Metanephros (tissue), 1 donor: ENCODE results near the gene PCP4L1. TPM values are rescaled to one million over a fixed set of nuclear protein-coding genes. Genes with fewer than 3 reads are reported as not detected.

Experiments used
- total RNA-seq: library from RNA; depleted of rRNA; stranded (reverse); fragments of >200 nt; gene quantifications from one replicate; pipeline ENCODE4 v1.2.3, GENCODE V29; 2014

PCP4L1 gene
- 1.3 TPM for total RNA-seq

DNA sequence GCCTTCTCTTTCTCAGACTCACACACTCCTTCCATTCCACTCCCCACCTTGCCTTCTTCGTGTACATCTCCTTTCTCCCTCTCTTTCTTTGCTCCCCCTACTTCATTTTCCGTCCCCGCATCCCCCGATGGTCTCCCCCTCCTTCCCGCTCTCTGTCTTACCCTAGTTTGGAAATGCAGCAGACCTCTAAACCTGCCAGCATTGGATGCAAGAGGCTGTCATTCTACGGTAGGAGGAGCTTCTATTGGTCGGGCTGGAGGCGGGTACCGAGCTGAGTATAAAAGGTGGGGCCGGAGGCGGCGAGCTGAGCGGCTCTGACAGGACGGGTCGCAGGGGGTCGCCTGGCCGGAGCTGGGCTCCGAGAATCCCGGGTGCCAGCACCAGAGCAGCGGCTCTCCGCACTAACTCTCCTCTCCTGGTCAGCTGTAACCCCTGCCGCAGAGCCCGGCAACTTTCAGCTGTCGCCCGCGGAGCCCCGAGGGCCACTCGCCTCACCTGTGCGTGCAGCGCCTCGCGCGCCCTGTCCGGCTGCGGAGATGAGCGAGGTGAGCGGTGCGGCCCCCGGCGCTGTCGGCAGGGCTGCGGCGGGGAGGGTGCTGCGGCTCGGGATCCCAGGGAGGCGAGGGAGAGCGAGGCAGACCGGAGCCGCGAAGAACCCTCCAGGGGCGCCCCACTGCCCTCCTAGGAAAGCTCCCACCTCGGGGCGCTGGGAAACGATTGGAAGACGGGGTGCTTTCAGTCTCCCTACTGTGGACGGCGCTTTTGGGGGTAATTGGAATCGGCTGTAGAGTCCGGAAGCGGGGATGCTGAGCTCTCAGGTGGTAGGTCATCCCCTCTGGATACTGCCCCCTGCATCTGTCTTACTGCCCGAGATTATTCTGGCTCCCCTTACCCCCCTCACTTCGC, at the start of gene PCP4L1:
PCP4L1 (plus strand) TSS at position 307 of the 906 bp plus-strand sequence; CDS start at position 537, 230 bp downstream.

DNA sequence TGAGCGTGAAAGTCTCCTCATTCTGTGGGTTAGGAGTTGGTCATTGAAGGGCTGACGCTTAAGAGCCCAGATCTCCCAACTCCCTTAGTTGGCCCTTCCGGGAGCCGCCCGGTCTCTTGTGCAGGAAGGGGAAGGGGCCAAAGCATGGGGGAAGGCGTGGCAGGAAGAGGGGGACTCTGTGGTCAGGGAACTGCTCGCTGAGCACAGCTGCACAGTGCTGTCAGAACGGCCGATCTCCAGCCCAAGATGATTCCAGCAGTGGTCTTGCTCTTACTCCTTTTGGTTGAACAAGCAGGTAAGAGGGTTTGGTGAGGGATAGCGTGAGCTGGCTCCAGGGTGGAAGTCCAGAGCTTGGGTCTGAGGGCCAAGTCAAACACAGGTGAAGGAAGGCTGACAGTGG, 43.5 kb upstream of the PCP4L1 start, which contains the start of gene FCER1G:
FCER1G (plus strand) TSS at position 220 of the 400 bp plus-strand sequence; CDS start at position 247, 27 bp downstream.

GRCh38 chr1:161225534-161226319, 32.8 kb upstream of the PCP4L1 start, which contains the start of gene TOMM40L:
TSS of gene TOMM40L (plus strand) at chr1:161226060. CDS start at chr1:161226490, 430 bp downstream.

DNA sequence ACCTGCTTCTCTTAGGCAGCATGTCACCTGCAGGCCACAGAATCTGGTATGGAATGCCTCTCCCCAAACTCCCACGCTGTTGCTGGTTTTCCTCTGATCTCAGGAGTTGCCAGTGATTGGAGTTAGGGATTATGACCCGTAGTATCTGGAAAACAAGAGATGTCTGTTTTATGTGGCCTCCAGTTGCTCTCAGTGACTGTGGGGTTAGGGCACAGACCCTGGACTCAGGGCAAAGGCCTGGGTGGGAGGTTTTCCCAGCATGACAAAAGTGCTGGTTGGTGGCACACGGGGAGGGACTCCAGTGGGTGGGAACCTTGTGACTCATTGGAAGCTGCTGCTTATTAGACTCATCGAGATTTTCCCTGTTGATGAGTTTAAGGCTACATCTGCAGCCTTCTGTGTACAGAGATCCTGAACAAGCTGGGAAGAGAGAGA, 20.5 kb upstream of the PCP4L1 start, which contains the start of gene NR1I3:
NR1I3 (minus strand) TSS at position 165 of the 435 bp plus-strand sequence. CDS start 1,638 bp downstream, outside the sequence.

GRCh38 chr1:161309868-161310267, 51.3 kb downstream of the PCP4L1 start, which contains the start of gene MPZ:
TSS of gene MPZ (minus strand) at chr1:161309968. CDS start at chr1:161309905, 63 bp downstream.

GRCh38 chr1:161314201-161314981, 55.8 kb downstream of the PCP4L1 start, which contains the start of gene SDHC:
TSS of gene SDHC (plus strand) at chr1:161314381. CDS start at chr1:161314406, 25 bp downstream.

Other genes starting within 250 kb of the PCP4L1 start
- 96.5 TPM for gene F11R, start 237.6 kb upstream of the PCP4L1 start, total RNA-seq
- gene TSTD1, start 219.8 kb upstream of the PCP4L1 start, total RNA-seq, result 56.5 TPM
- 63.2 TPM for gene USF1, start 212.8 kb upstream of the PCP4L1 start, total RNA-seq
- 5.5 TPM for gene ARHGAP30, start 188.9 kb upstream of the PCP4L1 start, total RNA-seq
- 6.3 TPM for gene NECTIN4, start 169.2 kb upstream of the PCP4L1 start, total RNA-seq
- 10.7 TPM for gene KLHDC9, start 160.4 kb upstream of the PCP4L1 start, total RNA-seq
- 16.2 TPM for gene PFDN2, start 140.7 kb upstream of the PCP4L1 start, total RNA-seq
- gene NIT1, start 140.6 kb upstream of the PCP4L1 start, total RNA-seq, result 43.4 TPM
- gene DEDD, start 126.1 kb upstream of the PCP4L1 start, total RNA-seq, result 22.9 TPM
- 58.5 TPM for gene UFC1, start 104.8 kb upstream of the PCP4L1 start, total RNA-seq
- 27.8 TPM for gene USP21, start 99.2 kb upstream of the PCP4L1 start, total RNA-seq
- gene PPOX, start 92.3 kb upstream of the PCP4L1 start, total RNA-seq, result 26.1 TPM
- 40.8 TPM for gene B4GALT3, start 81.2 kb upstream of the PCP4L1 start, total RNA-seq
- 1.3 TPM for gene ADAMTS4, start 59.7 kb upstream of the PCP4L1 start, total RNA-seq
- 161 TPM for gene NDUFS2, start 56.4 kb upstream of the PCP4L1 start, total RNA-seq
- 21.9 TPM for gene FCER1G, start 43.5 kb upstream of the PCP4L1 start, total RNA-seq
- 0.70 TPM for gene APOA2, start 35.1 kb upstream of the PCP4L1 start, total RNA-seq
- 13.1 TPM for gene TOMM40L, start 32.7 kb upstream of the PCP4L1 start, total RNA-seq
- 0.23 TPM for gene NR1I3, start 20.5 kb upstream of the PCP4L1 start, total RNA-seq
- 8.2 TPM for gene MPZ, start 51.2 kb downstream of the PCP4L1 start, total RNA-seq
- gene SDHC, start 55.6 kb downstream of the PCP4L1 start, total RNA-seq, result 104 TPM
- 0.82 TPM for gene CFAP126, start 109.1 kb downstream of the PCP4L1 start, total RNA-seq
- gene FCGR2A, start 246.7 kb downstream of the PCP4L1 start, total RNA-seq, result 35.2 TPM